Measurements from ENCODE around the gene MTERF1.
"Not testable (repeated sequence)": the region's sequence is repeated elsewhere in the genome, so short reads cannot be mapped to it uniquely, and the experiment has no call there.

MTERF1 gene

GRCh38 chr7:91892099-91892705 is 11.7 kb upstream of the MTERF1 start:
- Histone ChIP-seq H3K27ac (no peak overlapping the region), H3K4me1 (ENCODE audit: control insufficient read depth in 1 of 2, insufficient read depth in 1 of 2, low read depth in 1 of 2, low read length in 1 of 2) (no peaks in the 10 kb centered on the region), H3K36me3 (no peaks in the 10 kb centered on the region), H3K9me3 (no peaks in the 10 kb centered on the region), H3K4me3 (ENCODE audit: low read depth in 1 of 2, low read length in 1 of 2) (no peak overlapping the region), H3K27me3 (peaks cover 6% of the 10 kb centered on the region)
- no peak for TF ChIP-seq CTCF (IDR thresholded peaks at IDR 0.05)

- H3K36me3 ChIP-seq; H3K4me3 ChIP-seq (ENCODE audit: low read depth in 1 of 2, low read length in 1 of 2); H3K4me1 ChIP-seq (ENCODE audit: control insufficient read depth in 1 of 2, insufficient read depth in 1 of 2, low read depth in 1 of 2, low read length in 1 of 2); H3K9me3 ChIP-seq; H3K27ac ChIP-seq; H3K27me3 ChIP-seq: not testable (repeated sequence)
Measured at GRCh38 chr7:91888271-91889175, 8.0 kb upstream of the MTERF1 start.

- not testable (repeated sequence) for H3K4me3 ChIP-seq (ENCODE audit: low read depth in 1 of 2, low read length in 1 of 2); H3K9me3 ChIP-seq; H3K27ac ChIP-seq; H3K36me3 ChIP-seq; H3K4me1 ChIP-seq (ENCODE audit: control insufficient read depth in 1 of 2, insufficient read depth in 1 of 2, low read depth in 1 of 2, low read length in 1 of 2)
- H3K27me3 ChIP-seq: peaks cover 13% of the 10 kb centered on the region
Measured at GRCh38 chr7:91887336-91888213, 7.1 kb upstream of the MTERF1 start.

- Histone ChIP-seq H3K4me3 (ENCODE audit: low read depth in 1 of 2, low read length in 1 of 2) (no peak overlapping the region), H3K36me3 (no peaks in the 10 kb centered on the region), H3K27me3 (peaks cover 13% of the 10 kb centered on the region), H3K9me3 (no peaks in the 10 kb centered on the region), H3K4me1 (ENCODE audit: control insufficient read depth in 1 of 2, insufficient read depth in 1 of 2, low read depth in 1 of 2, low read length in 1 of 2) (peaks cover 12 to 16% of the 10 kb centered on the region in 2 experiments), H3K27ac (no peak overlapping the region)
- TF ChIP-seq CTCF (IDR thresholded peaks at IDR 0.05): no peak
Measured at GRCh38 chr7:91883676-91884362, 3.3 kb upstream of the MTERF1 start.

- Histone ChIP-seq H3K4me1 (ENCODE audit: control insufficient read depth in 1 of 2, insufficient read depth in 1 of 2, low read depth in 1 of 2, low read length in 1 of 2) (peaks cover 12 to 21% of the 10 kb centered on the region in 2 experiments), H3K9me3 (no peaks in the 10 kb centered on the region), H3K27ac (peak overlapping the region; percentile 77), H3K36me3 (no peaks in the 10 kb centered on the region), H3K27me3 (peaks cover 13% of the 10 kb centered on the region), H3K4me3 (ENCODE audit: low read depth in 1 of 2, low read length in 1 of 2) (peak overlapping the region; percentile 71 to 77)
- no peak for TF ChIP-seq CTCF (IDR thresholded peaks at IDR 0.05)
Measured at GRCh38 chr7:91880016-91880412, 488 bp downstream of the MTERF1 start.
